Transverse colon (tissue), 4 donors: ENCODE results near the gene CCDC177.
A peak's percentile ranks its signal among the peaks of the same experiment; 100 is the strongest.

ENCODE experiments used
- EP300 ChIP-seq: sonication (generic); formaldehyde crosslinking; IDR thresholded peaks from one replicate; pipeline ENCODE4 v1.6.1; 2017; ENCODE audit warnings: antibody characterized with exemption, low read depth
- POLR2AphosphoS5 ChIP-seq, 3 donors: sonication (generic); formaldehyde crosslinking; IDR thresholded peaks; one replicate each; pipeline ENCODE4 v1.6.1; 2016; ENCODE audit warnings: antibody characterized with exemption in 3 of 3
- TF ChIP-seq, protein P1 (sequence below), 5 experiments: fragments of 200-600 bp in 3 of 5; fragments of 450-650 bp in 2 of 5; sonication (generic) in 3 of 5; IDR thresholded peaks; 1 replicate in 2 of 5; 2 replicates in 3 of 5; pipeline ENCODE4 v1.5.1; 2016 to 2017; ENCODE audit warnings: antibody characterized with exemption in 5 of 5, inconsistent platforms in 3 of 5, mild to moderate bottlenecking in 2 of 5, moderate library complexity in 1 of 5

DNA sequence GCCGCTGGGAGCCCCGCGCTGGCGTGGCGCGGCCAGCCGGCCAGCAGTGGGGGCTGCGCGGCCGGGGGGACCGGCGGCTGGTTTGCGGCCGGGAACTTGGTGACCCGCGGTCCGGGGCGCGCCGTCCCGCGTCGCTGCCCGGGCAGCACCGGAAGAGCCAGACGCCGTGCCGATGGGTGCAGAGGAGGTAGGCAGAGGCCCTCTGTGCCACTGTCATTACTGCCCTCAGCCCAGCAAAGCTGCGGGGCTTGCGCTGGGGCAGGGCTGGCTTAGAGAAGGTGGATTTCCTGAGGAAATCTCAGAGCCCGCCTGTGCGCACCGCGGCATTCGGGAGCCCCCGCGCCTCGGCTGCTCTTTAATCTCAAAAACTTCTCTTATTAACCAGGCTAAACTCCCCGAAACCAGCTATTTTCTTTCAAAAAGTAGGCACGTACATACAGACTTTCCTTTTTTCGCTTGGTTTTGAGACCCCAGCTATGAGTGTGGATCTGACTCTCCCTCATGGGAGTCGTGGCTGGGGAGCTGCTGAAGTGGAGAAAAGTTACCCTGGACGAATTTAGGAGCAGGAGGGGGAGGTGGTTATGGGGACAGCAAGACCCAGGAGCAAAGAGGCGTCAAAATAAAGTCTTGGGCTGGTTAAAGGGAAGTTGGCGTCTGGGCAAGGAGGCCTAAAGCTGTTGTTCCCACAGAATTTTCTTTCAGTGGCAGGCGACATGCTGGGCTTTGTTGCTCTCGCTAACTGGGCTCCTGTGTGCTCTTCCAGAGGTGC, 37.5 kb upstream of the CCDC177 start:
- TF ChIP-seq, protein P1, sequence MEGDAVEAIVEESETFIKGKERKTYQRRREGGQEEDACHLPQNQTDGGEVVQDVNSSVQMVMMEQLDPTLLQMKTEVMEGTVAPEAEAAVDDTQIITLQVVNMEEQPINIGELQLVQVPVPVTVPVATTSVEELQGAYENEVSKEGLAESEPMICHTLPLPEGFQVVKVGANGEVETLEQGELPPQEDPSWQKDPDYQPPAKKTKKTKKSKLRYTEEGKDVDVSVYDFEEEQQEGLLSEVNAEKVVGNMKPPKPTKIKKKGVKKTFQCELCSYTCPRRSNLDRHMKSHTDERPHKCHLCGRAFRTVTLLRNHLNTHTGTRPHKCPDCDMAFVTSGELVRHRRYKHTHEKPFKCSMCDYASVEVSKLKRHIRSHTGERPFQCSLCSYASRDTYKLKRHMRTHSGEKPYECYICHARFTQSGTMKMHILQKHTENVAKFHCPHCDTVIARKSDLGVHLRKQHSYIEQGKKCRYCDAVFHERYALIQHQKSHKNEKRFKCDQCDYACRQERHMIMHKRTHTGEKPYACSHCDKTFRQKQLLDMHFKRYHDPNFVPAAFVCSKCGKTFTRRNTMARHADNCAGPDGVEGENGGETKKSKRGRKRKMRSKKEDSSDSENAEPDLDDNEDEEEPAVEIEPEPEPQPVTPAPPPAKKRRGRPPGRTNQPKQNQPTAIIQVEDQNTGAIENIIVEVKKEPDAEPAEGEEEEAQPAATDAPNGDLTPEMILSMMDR (IDR thresholded peaks at IDR 0.05), result no peak
- TF ChIP-seq EP300, result no peak
- TF ChIP-seq POLR2AphosphoS5 (IDR thresholded peaks at IDR 0.05), result peak in 1 of 3 donors; percentile 2
